HUES64 (cell line): Measurements from ENCODE around the gene PCNX1.

Experiments
- H3K27ac ChIP-seq: 2 replicates; pipeline ENCODE4 v1.7.0; 2013; ENCODE audit warnings: low read depth, low read length, inconsistent platforms
- H3K27me3 ChIP-seq: 2 replicates; pipeline ENCODE4 v1.6.1; 2013; ENCODE audit warnings: mild to moderate bottlenecking, low read length; ENCODE audit not compliant: insufficient read depth
- H3K36me3 ChIP-seq: 2 replicates; pipeline ENCODE4 v1.6.1; 2013; ENCODE audit warnings: mild to moderate bottlenecking, low read length; ENCODE audit not compliant: insufficient read depth
- H3K4me1 ChIP-seq: 2 replicates; pipeline ENCODE4 v1.6.1; 2013; ENCODE audit warnings: mild to moderate bottlenecking, low read length, moderate library complexity; ENCODE audit not compliant: insufficient read depth
- H3K4me3 ChIP-seq: 2 replicates; pipeline ENCODE4 v1.5.1; 2013; ENCODE audit warnings: mild to moderate bottlenecking, low read length, moderate library complexity
- H3K9ac ChIP-seq: 2 replicates; pipeline ENCODE4 v1.6.1; 2013; ENCODE audit warnings: mild to moderate bottlenecking, low read depth, low read length
- H3K9me3 ChIP-seq: 2 replicates; pipeline ENCODE4 v1.6.1; 2013; ENCODE audit warnings: low read depth, low read length; ENCODE audit not compliant: insufficient read depth
- WGBS: fragments of 150-250, 120-280 bp; methylation state at CpG from one replicate; pipeline ENCODE4 v1.1.7; 2013; ENCODE audit warnings: missing lambda C conversion rate; 5-methylcytosine and 5-hydroxymethylcytosine counted together

Gene PCNX1

GRCh38 chr14:71022939-71023338, 115.7 kb downstream of the PCNX1 start:
- Histone ChIP-seq H3K27me3 (no peaks in the 10 kb centered on the region), H3K9ac (no peak overlapping the region), H3K4me1 (no peaks in the 10 kb centered on the region), H3K9me3 (no peaks in the 10 kb centered on the region), H3K27ac (no peak overlapping the region), H3K36me3 (peaks cover 76% of the 10 kb centered on the region), H3K4me3 (no peak overlapping the region)

- Histone ChIP-seq H3K9ac (no peak overlapping the region), H3K4me1 (no peaks in the 10 kb centered on the region), H3K27ac (no peak overlapping the region), H3K4me3 (no peak overlapping the region), H3K27me3 (no peaks in the 10 kb centered on the region), H3K36me3 (peaks cover 93% of the 10 kb centered on the region), H3K9me3 (no peaks in the 10 kb centered on the region)
- 86% methylated on average over 2 of the region's 2 CpGs for WGBS
Observed at GRCh38 chr14:71029236-71029781, 122.0 kb downstream of the PCNX1 start.

- no peak overlapping the region for H3K27ac ChIP-seq
- H3K9me3 ChIP-seq = no peaks in the 10 kb centered on the region
- no peaks in the 10 kb centered on the region for H3K4me1 ChIP-seq
- WGBS = 100% methylated on average over 1 of the region's 1 CpG
- peaks cover 92% of the 10 kb centered on the region for H3K36me3 ChIP-seq
- H3K27me3 ChIP-seq = no peaks in the 10 kb centered on the region
- no peak overlapping the region for H3K4me3 ChIP-seq
- no peak overlapping the region for H3K9ac ChIP-seq
Observed at GRCh38 chr14:71031000-71031399, 123.7 kb downstream of the PCNX1 start.

GRCh38 chr14:71036433-71036832, 129.2 kb downstream of the PCNX1 start:
- Histone ChIP-seq H3K27me3 (no peaks in the 10 kb centered on the region), H3K4me3 (no peak overlapping the region), H3K9me3 (peaks cover 16% of the 10 kb centered on the region; the same call in 1 of the 2 replicates), H3K4me1 (no peaks in the 10 kb centered on the region), H3K9ac (no peak overlapping the region), H3K36me3 (peaks cover 72% of the 10 kb centered on the region), H3K27ac (no peak overlapping the region)
- 100% methylated on average over 3 of the region's 4 CpGs for WGBS

GRCh38 chr14:71048393-71048792, 141.1 kb downstream of the PCNX1 start:
- Histone ChIP-seq H3K4me3 (no peak overlapping the region), H3K4me1 (no peaks in the 10 kb centered on the region), H3K27me3 (no peaks in the 10 kb centered on the region), H3K9me3 (no peaks in the 10 kb centered on the region), H3K36me3 (peaks cover 81% of the 10 kb centered on the region), H3K9ac (no peak overlapping the region), H3K27ac (no peak overlapping the region)

- H3K27me3 ChIP-seq = no peaks in the 10 kb centered on the region
- H3K4me1 ChIP-seq = no peaks in the 10 kb centered on the region
- H3K36me3 ChIP-seq = peaks cover 83% of the 10 kb centered on the region
- WGBS = 87% methylated on average over 3 of the region's 3 CpGs
- H3K4me3 ChIP-seq = no peak overlapping the region
- no peaks in the 10 kb centered on the region for H3K9me3 ChIP-seq
- H3K27ac ChIP-seq = no peak overlapping the region
- H3K9ac ChIP-seq = no peak overlapping the region
Observed at GRCh38 chr14:71049435-71050133, 142.3 kb downstream of the PCNX1 start.

- Histone ChIP-seq H3K9me3 (no peaks in the 10 kb centered on the region), H3K36me3 (peaks cover 82% of the 10 kb centered on the region), H3K9ac (no peak overlapping the region), H3K4me3 (no peak overlapping the region), H3K27me3 (no peaks in the 10 kb centered on the region), H3K27ac (no peak overlapping the region), H3K4me1 (no peaks in the 10 kb centered on the region)
- WGBS = 100% methylated on average over 1 of the region's 2 CpGs
Observed at GRCh38 chr14:71050227-71050823, 143.1 kb downstream of the PCNX1 start.

- WGBS = 94% methylated on average over 3 of the region's 3 CpGs
- H3K36me3 ChIP-seq = peaks cover 80% of the 10 kb centered on the region
Observed at GRCh38 chr14:71054706-71055105, 147.4 kb downstream of the PCNX1 start.

GRCh38 chr14:71056168-71056567, 148.9 kb downstream of the PCNX1 start:
- Histone ChIP-seq H3K36me3 (peaks cover 90% of the 10 kb centered on the region), H3K27ac (no peak overlapping the region), H3K9me3 (no peaks in the 10 kb centered on the region), H3K9ac (no peak overlapping the region), H3K4me1 (no peaks in the 10 kb centered on the region), H3K27me3 (no peaks in the 10 kb centered on the region), H3K4me3 (no peak overlapping the region)
- 100% methylated on average over 1 of the region's 1 CpG for WGBS

More at GRCh38 chr14:71054706-71055105, 147.4 kb downstream of the PCNX1 start:
- no peaks in the 10 kb centered on the region for H3K4me1 ChIP-seq
- no peak overlapping the region for H3K4me3 ChIP-seq
- H3K9ac ChIP-seq = no peak overlapping the region
- H3K27ac ChIP-seq = no peak overlapping the region
- H3K9me3 ChIP-seq = no peaks in the 10 kb centered on the region
- no peaks in the 10 kb centered on the region for H3K27me3 ChIP-seq

- peaks cover 90% of the 10 kb centered on the region for H3K36me3 ChIP-seq
- peaks cover 3% of the 10 kb centered on the region for H3K9me3 ChIP-seq
- H3K27me3 ChIP-seq = no peaks in the 10 kb centered on the region
- H3K4me1 ChIP-seq = no peaks in the 10 kb centered on the region
- no peak overlapping the region for H3K27ac ChIP-seq
- H3K9ac ChIP-seq = no peak overlapping the region
- no peak overlapping the region for H3K4me3 ChIP-seq
- WGBS = 88% methylated on average over 2 of the region's 2 CpGs
Observed at GRCh38 chr14:71060274-71060673, 153.0 kb downstream of the PCNX1 start.

- 94% methylated on average over 2 of the region's 2 CpGs for WGBS
Observed at GRCh38 chr14:71060825-71061455, 153.7 kb downstream of the PCNX1 start.

More at GRCh38 chr14:71060825-71061455, 153.7 kb downstream of the PCNX1 start:
- Histone ChIP-seq H3K9ac (no peak overlapping the region), H3K9me3 (peaks cover 6% of the 10 kb centered on the region), H3K36me3 (peaks cover 86% of the 10 kb centered on the region), H3K4me1 (no peaks in the 10 kb centered on the region), H3K27ac (no peak overlapping the region), H3K4me3 (no peak overlapping the region), H3K27me3 (no peaks in the 10 kb centered on the region)
